GM19193 (cell line): ENCODE measurements around the gene ZFP42.

Experiments
- POLR2A ChIP-seq: IDR thresholded peaks from 4 replicates; pipeline ENCODE4 v1.6.1; 2011; ENCODE audit not compliant: insufficient read depth, insufficient read length; ENCODE audit errors: extremely low read depth

The ZFP42 gene

GRCh38 chr4:188046657-188047056 lies 51.1 kb downstream of the ZFP42 start:
- TF ChIP-seq POLR2A: no peak

DNA sequence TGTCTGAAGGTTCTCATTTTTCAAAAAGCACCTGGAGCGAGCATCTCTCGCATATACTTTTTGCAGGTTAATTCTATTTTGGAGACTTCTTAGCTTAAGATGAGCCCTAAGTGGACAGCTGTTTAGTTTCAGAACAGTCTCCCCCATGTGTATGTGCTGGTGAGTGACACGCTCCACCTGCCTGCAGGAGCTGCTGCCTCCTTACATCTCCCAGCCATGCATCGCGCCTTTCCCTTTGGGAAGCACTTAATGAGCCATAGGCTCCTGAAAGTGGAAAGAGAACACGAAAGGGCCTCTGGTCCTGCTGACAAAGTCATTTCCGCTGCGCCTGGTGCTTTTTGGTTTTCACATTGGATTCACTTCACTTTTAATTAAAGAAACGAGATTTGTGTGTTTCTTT lies 57.7 kb downstream of the ZFP42 start:
- no peak for TF ChIP-seq POLR2A
